ENCODE measurements around the gene DUSP15. TPM values are rescaled to one million over a fixed set of nuclear protein-coding genes. Genes with fewer than 3 reads are reported as not detected.

Gene DUSP15
- total RNA-seq, 2 experiments from 2014 or later: not detected

Other genes starting within 250 kb of the DUSP15 start
- gene COX4I2, start 232.6 kb downstream of the DUSP15 start, total RNA-seq: not detected
- 100 to 1,000 TPM; 182 TPM for gene BCL2L1, start 147.7 kb downstream of the DUSP15 start, total RNA-seq
- gene TPX2, start 131.2 kb downstream of the DUSP15 start, total RNA-seq: 100 to 1,000 TPM; 112 to 113 TPM
- gene MYLK2, start 51.2 kb downstream of the DUSP15 start, total RNA-seq: under 1 TPM; 0.13 to 0.27 TPM
- gene FOXS1, start 24.9 kb downstream of the DUSP15 start, total RNA-seq: not detected
- not detected for gene TTLL9, start 107 bp upstream of the DUSP15 start, total RNA-seq
- 10 to 100 TPM; 17.7 to 18.3 TPM for gene PDRG1, start 81.5 kb upstream of the DUSP15 start, total RNA-seq
- gene XKR7, start 97.6 kb upstream of the DUSP15 start, total RNA-seq: not detected
- gene CCM2L, start 139.9 kb upstream of the DUSP15 start, total RNA-seq: not detected
- gene HCK, start 181.7 kb upstream of the DUSP15 start, total RNA-seq: not detected
- gene TM9SF4, start 239.2 kb upstream of the DUSP15 start, total RNA-seq: 10 to 100 TPM; 36.5 to 39.5 TPM

All from activated CD8-positive, alpha-beta T cell treated with anti-CD3 and anti-CD28 coated beads for 36 hours (primary cell).